A673 (cell line): ENCODE results near the gene CXCL17. TPM values are rescaled to one million over a fixed set of nuclear protein-coding genes. Genes with fewer than 3 reads are reported as not detected.

Experiments used
- BruUV-seq: library from RNA; stranded (reverse); fragments of 400-500 nt; replicated peaks from 2 replicates; lab custom pipeline; 2021; lab: Mats Ljungman, UMichigan
- CTCF ChIA-PET: fragments of 300-600 bp; sonication (Branson Sonifier 250); formaldehyde crosslinking; loops from one replicate; lab custom pipeline; 2022; ENCODE audit warnings: antibody characterized with exemption; lab: Charles Lee
- POLR2A ChIA-PET: fragments of 300-600 bp; sonication (Branson Sonifier 250); formaldehyde crosslinking; loops from one replicate; lab custom pipeline; 2022; ENCODE audit warnings: antibody characterized with exemption; ENCODE audit not compliant: low non-redundant PET; lab: Charles Lee
- DNase-seq: peaks from one replicate; pipeline ENCODE4 v3.0.0-alpha.2; 2015; ENCODE audit warnings: low spot score
- H3K27ac ChIP-seq: fragments of 200-600 bp; sonication (generic); 2 replicates; pipeline ENCODE4 v1.5.1; 2016; ENCODE audit warnings: mixed run types, low read depth, mild to moderate bottlenecking, mixed read lengths, antibody characterized with exemption, low read length; ENCODE audit not compliant: poor library complexity, severe bottlenecking
- H3K27me3 ChIP-seq: fragments of 200-600 bp; sonication (generic); replicated peaks from 2 replicates; pipeline ENCODE4 v1.6.1; 2017; ENCODE audit warnings: mixed run types, low read depth, mild to moderate bottlenecking, mixed read lengths, antibody characterized with exemption, low read length; ENCODE audit not compliant: insufficient read depth, poor library complexity
- H3K36me3 ChIP-seq: fragments of 200-600 bp; sonication (generic); 2 replicates; pipeline ENCODE4 v1.6.1; 2016; ENCODE audit warnings: mixed run types, mild to moderate bottlenecking, mixed read lengths, antibody characterized with exemption, low read length; ENCODE audit not compliant: insufficient read depth, poor library complexity, severe bottlenecking
- H3K4me1 ChIP-seq: fragments of 200-600 bp; sonication (generic); 2 replicates; pipeline ENCODE4 v1.6.1; 2017; ENCODE audit warnings: mixed run types, mild to moderate bottlenecking, mixed read lengths, antibody characterized with exemption, low read length; ENCODE audit not compliant: insufficient read depth, poor library complexity, severe bottlenecking
- H3K4me3 ChIP-seq: fragments of 200-600 bp; sonication (generic); 2 replicates; pipeline ENCODE4 v1.5.1; 2016; ENCODE audit warnings: low read depth, mixed run types, mild to moderate bottlenecking, mixed read lengths, low read length; ENCODE audit not compliant: poor library complexity, severe bottlenecking
- H3K9me3 ChIP-seq: fragments of 200-600 bp; sonication (generic); 2 replicates; pipeline ENCODE4 v1.6.1; 2016; ENCODE audit warnings: mixed run types, low read depth, mild to moderate bottlenecking, mixed read lengths, antibody characterized with exemption, low read length; ENCODE audit not compliant: poor library complexity, severe bottlenecking
- CTCF ChIP-seq: fragments of 300-800, 200-600 bp; sonication (generic); conservative IDR thresholded peaks from 2 replicates; pipeline ENCODE4 v1.5.1; 2017; ENCODE audit warnings: low read depth, mild to moderate bottlenecking, antibody characterized with exemption, low read length, moderate library complexity, mixed read lengths
- EZH2 ChIP-seq: fragments of 200-600 bp; sonication (generic); IDR thresholded peaks from 2 replicates; pipeline ENCODE4 v1.6.1; 2017; ENCODE audit warnings: borderline replicate concordance, low read depth, mild to moderate bottlenecking, mixed read lengths, antibody characterized with exemption, low read length; ENCODE audit not compliant: poor library complexity, severe bottlenecking
- intact Hi-C: fragments of 100-400 bp; cut with micrococcal nuclease; formaldehyde crosslinking; loops from one replicate; pipeline ENCODE4 v1.10.0; 2022; ENCODE audit not compliant: unreplicated experiment
- total RNA-seq: library from RNA; stranded (reverse); gene quantifications from 2 replicates; pipeline ENCODE4 v1.2.3, GENCODE V29; 2021

CXCL17 gene
- total RNA-seq, 1 experiment from 2014 or later = not detected

GRCh38 chr19:42400404-42400803 is 42.3 kb downstream of the CXCL17 start:
- intact Hi-C loops = loop anchor here (5.0 kb wide), 1 partner anchor 293 kb away; no protein-coding TSS in a partner anchor
- Histone ChIP-seq H3K4me1 (peaks cover 10% of the 10 kb centered on the region), H3K27ac (no peak overlapping the region), H3K9me3 (no peaks in the 10 kb centered on the region), H3K4me3 (no peak overlapping the region), H3K27me3 (no peaks in the 10 kb centered on the region), H3K36me3 (no peaks in the 10 kb centered on the region)
- ChIA-PET CTCF (interaction anchor here (0.5 to 1.5 kb wide), 3 partner anchors 21 to 268 kb away, joined by 3 read pairs; no protein-coding TSS in a partner anchor), POLR2A (no interaction called here)
- BruUV-seq = no TSS peak
- TF ChIP-seq CTCF = no peak
- no peak for TF ChIP-seq EZH2
- no peak for DNase-seq

- ChIA-PET POLR2A (no interaction called here), CTCF (interaction anchor here (0.6 to 1.0 kb wide), 2 partner anchors 14 to 41 kb away, joined by 3 to 6 read pairs; no protein-coding TSS in a partner anchor)
- no peaks in the 10 kb centered on the region for H3K27me3 ChIP-seq
- H3K36me3 ChIP-seq = no peaks in the 10 kb centered on the region
- peak overlapping the region; percentile 56 for H3K4me3 ChIP-seq
- no peak for DNase-seq
- H3K9me3 ChIP-seq = no peaks in the 10 kb centered on the region
- TF ChIP-seq CTCF (no peak), EZH2 (no peak)
- peak overlapping the region; percentile 81 for H3K27ac ChIP-seq
- H3K4me1 ChIP-seq = peaks cover 10% of the 10 kb centered on the region
- intact Hi-C loops = no loop called here
- TSS peak; percentile 70 for BruUV-seq
Measured at GRCh38 chr19:42397263-42398166, 45.2 kb downstream of the CXCL17 start.

GRCh38 chr19:42396381-42397262 is 46.1 kb downstream of the CXCL17 start:
- intact Hi-C loops = no loop called here
- peak overlapping the region; percentile 81 for H3K27ac ChIP-seq
- TSS peak; percentile 98 for BruUV-seq
- H3K36me3 ChIP-seq = no peaks in the 10 kb centered on the region
- H3K4me1 ChIP-seq = peaks cover 10% of the 10 kb centered on the region
- ChIA-PET CTCF (interaction anchor here (0.6 to 1.0 kb wide), 2 partner anchors 13 to 42 kb away, joined by 3 to 6 read pairs; no protein-coding TSS in a partner anchor), POLR2A (no interaction called here)
- peak overlapping the region; percentile 56 for H3K4me3 ChIP-seq
- TF ChIP-seq EZH2 = no peak
- TF ChIP-seq CTCF = no peak
- H3K27me3 ChIP-seq = peaks cover 5% of the 10 kb centered on the region
- DNase-seq = peak; percentile 99
- no peaks in the 10 kb centered on the region for H3K9me3 ChIP-seq
